MM.1S (cell line): ENCODE measurements around the gene MYH7B.

Experiments used
- DNase-seq: peaks from one replicate; pipeline ENCODE4 v3.0.0-alpha.2; 2015
- H2AFZ ChIP-seq: fragments of 300-600 bp; sonication (generic); 2 replicates; pipeline ENCODE4 v1.6.0; 2016; ENCODE audit warnings: antibody characterized with exemption, low read length
- H3F3A ChIP-seq: fragments of 300-600 bp; sonication (generic); 2 replicates; pipeline ENCODE4 v1.6.1; 2016; ENCODE audit warnings: mild to moderate bottlenecking, antibody characterized with exemption, low read length, moderate library complexity, mixed read lengths; ENCODE audit not compliant: insufficient read depth
- H3K27ac ChIP-seq: fragments of 300-600 bp; sonication (generic); 2 replicates; pipeline ENCODE4 v1.5.1; 2016; ENCODE audit warnings: mild to moderate bottlenecking, low read length
- H3K27me3 ChIP-seq: fragments of 300-600 bp; sonication (generic); replicated peaks from 2 replicates; pipeline ENCODE4 v1.6.0; 2016; ENCODE audit warnings: low read length; ENCODE audit not compliant: insufficient read depth
- H3K36me3 ChIP-seq: fragments of 300-600 bp; sonication (generic); replicated peaks from 2 replicates; pipeline ENCODE4 v1.6.1; 2016; ENCODE audit warnings: mild to moderate bottlenecking, low read length, mixed read lengths; ENCODE audit not compliant: insufficient read depth
- H3K4me1 ChIP-seq: fragments of 300-600 bp; sonication (generic); 2 replicates; pipeline ENCODE4 v1.6.1; 2016; ENCODE audit warnings: low read length, mixed read lengths
- H3K4me2 ChIP-seq: fragments of 300-600 bp; sonication (generic); 2 replicates; pipeline ENCODE4 v1.6.0; 2016; ENCODE audit warnings: low read depth, low read length
- H3K4me3 ChIP-seq: fragments of 300-600 bp; sonication (generic); 2 replicates; pipeline ENCODE4 v1.5.1; 2016; ENCODE audit warnings: low read length, mixed read lengths
- H3K79me2 ChIP-seq: fragments of 300-600 bp; sonication (generic); 2 replicates; pipeline ENCODE4 v1.6.1; 2016; ENCODE audit warnings: mixed run types, low read length, mixed read lengths
- H3K9ac ChIP-seq: fragments of 300-600 bp; sonication (generic); 2 replicates; pipeline ENCODE4 v1.6.1; 2016; ENCODE audit warnings: low read length, mixed read lengths
- H3K9me2 ChIP-seq: fragments of 300-600 bp; sonication (generic); replicated peaks from 2 replicates; pipeline ENCODE4 v1.6.1; 2016; ENCODE audit warnings: mild to moderate bottlenecking, low read length, mixed read lengths; ENCODE audit not compliant: insufficient read depth
- H3K9me3 ChIP-seq: fragments of 300-600 bp; sonication (generic); replicated peaks from 2 replicates; pipeline ENCODE4 v1.6.1; 2016; ENCODE audit warnings: mild to moderate bottlenecking, low read length, mixed read lengths; ENCODE audit not compliant: insufficient read depth
- H4K20me1 ChIP-seq: fragments of 300-600 bp; sonication (generic); 2 replicates; pipeline ENCODE4 v1.6.1; 2016; ENCODE audit warnings: mild to moderate bottlenecking, low read length, moderate library complexity, mixed read lengths; ENCODE audit not compliant: insufficient read depth
- EZH2 ChIP-seq: fragments of 300-600 bp; sonication (generic); optimal IDR thresholded peaks from 2 replicates; pipeline ENCODE3; 2017; ENCODE audit warnings: low read depth, mild to moderate bottlenecking, antibody characterized with exemption, low read length, mixed read lengths
- EZH2phosphoT487 ChIP-seq: fragments of 300-600 bp; sonication (generic); IDR thresholded peaks from 2 replicates; pipeline ENCODE4 v1.6.1; 2018; ENCODE audit warnings: antibody characterized with exemption, low read length
- TF ChIP-seq, protein P1 (sequence below): fragments of 300-600 bp; sonication (generic); IDR thresholded peaks from 2 replicates; pipeline ENCODE4 v1.5.1; 2016; ENCODE audit warnings: antibody characterized with exemption, low read length, mixed read lengths

Gene MYH7B

DNA sequence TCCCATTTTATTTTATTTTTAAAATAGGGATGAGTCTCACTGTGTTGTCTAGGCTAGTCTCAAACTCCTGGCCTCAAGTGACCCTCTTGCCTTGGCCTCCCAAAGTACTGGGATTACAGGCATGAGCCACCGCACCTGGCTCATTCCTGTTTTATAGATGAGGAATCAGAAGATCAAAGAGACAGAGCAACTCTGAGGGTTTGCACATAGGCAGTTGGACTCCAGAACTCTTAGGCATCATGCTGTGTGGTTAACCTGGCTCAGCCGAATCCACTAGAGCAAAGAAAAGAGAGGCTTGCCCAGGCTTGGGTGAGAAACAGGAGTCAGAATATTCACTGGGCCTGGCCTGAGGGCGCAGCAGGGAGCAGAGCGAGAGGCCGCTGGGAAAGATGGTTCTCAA lies 9.4 kb downstream of the MYH7B start:
- Histone ChIP-seq H3K27ac (no peak overlapping the region), H3K9ac (no peak overlapping the region), H3K9me2 (no peaks in the 10 kb centered on the region), H3K27me3 (no peaks in the 10 kb centered on the region), H3K79me2 (no peaks in the 10 kb centered on the region), H3K4me2 (no peak overlapping the region), H3K36me3 (no peaks in the 10 kb centered on the region), H3K4me1 (no peaks in the 10 kb centered on the region), H4K20me1 (no peaks in the 10 kb centered on the region), H3K9me3 (no peaks in the 10 kb centered on the region), H3K4me3 (no peak overlapping the region), H2AFZ (no peak overlapping the region), H3F3A (no peaks in the 10 kb centered on the region)
- TF ChIP-seq EZH2phosphoT487 (no peak), EZH2 (no peak)
- DNase-seq = no peak

DNA sequence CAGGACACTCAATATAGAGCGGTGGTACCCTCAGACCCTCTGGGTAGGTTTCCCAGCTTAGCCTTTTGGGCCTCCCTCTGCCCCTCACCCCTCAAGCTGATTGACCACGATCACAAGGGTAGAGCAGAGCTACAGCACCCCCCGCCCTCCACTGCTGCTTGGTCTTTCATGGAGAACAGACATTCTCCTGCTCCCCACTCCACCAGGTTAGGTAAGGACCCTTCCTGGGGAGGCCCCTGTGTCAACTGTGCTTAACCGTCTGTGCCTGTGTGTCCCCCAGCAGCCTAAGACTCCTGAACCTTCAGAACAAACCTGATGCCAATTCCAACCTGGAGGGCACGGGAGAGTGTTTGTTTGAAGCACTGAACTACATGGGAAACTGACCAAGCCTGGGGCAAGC lies 11.8 kb downstream of the MYH7B start:
- no peaks in the 10 kb centered on the region for H4K20me1 ChIP-seq
- no peaks in the 10 kb centered on the region for H3K79me2 ChIP-seq
- H3F3A ChIP-seq = no peaks in the 10 kb centered on the region
- no peaks in the 10 kb centered on the region for H3K9me2 ChIP-seq
- no peak overlapping the region for H3K4me2 ChIP-seq
- no peak overlapping the region for H3K9ac ChIP-seq
- no peaks in the 10 kb centered on the region for H3K27me3 ChIP-seq
- no peaks in the 10 kb centered on the region for H3K4me1 ChIP-seq
- H3K36me3 ChIP-seq = no peaks in the 10 kb centered on the region
- no peak overlapping the region for H2AFZ ChIP-seq
- no peak for TF ChIP-seq EZH2
- TF ChIP-seq, protein P1, sequence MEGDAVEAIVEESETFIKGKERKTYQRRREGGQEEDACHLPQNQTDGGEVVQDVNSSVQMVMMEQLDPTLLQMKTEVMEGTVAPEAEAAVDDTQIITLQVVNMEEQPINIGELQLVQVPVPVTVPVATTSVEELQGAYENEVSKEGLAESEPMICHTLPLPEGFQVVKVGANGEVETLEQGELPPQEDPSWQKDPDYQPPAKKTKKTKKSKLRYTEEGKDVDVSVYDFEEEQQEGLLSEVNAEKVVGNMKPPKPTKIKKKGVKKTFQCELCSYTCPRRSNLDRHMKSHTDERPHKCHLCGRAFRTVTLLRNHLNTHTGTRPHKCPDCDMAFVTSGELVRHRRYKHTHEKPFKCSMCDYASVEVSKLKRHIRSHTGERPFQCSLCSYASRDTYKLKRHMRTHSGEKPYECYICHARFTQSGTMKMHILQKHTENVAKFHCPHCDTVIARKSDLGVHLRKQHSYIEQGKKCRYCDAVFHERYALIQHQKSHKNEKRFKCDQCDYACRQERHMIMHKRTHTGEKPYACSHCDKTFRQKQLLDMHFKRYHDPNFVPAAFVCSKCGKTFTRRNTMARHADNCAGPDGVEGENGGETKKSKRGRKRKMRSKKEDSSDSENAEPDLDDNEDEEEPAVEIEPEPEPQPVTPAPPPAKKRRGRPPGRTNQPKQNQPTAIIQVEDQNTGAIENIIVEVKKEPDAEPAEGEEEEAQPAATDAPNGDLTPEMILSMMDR = no peak
- TF ChIP-seq EZH2phosphoT487 = no peak
- no peaks in the 10 kb centered on the region for H3K9me3 ChIP-seq
- no peak overlapping the region for H3K27ac ChIP-seq
- DNase-seq = no peak
- H3K4me3 ChIP-seq = no peak overlapping the region

DNA sequence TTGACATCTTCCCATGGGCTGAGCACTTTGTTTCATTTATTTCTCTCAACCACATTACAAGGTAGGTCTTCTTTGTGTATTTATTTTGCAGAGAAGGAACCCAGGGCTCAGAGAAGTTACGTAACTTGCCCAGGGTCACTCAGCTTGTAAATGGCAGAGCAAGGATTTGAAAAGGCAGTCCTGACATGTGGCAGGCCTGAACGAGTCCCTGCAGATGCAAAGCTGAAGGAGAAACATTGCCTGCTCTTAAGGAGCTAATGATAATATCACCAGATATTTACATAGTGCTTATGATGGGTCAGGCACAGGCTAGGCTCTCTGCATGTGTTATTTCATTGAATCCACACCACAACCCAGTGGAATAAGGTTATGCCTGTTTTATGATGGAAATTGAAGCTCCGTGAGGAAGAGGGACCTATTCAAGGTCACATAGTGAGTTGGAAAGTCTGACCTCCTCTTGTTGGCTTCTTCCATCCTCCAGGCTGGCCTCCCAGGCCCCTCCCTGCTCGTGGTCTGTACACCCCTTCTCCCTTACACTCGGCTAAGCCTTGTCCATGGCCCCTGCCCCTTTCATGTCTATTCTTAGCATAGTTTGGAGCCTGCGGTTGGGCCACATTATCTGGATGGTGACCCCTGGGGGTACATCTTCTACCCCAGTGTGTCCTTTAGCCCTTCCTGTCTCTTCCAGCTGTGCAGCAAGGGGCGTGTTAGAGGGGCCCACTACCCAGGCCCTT lies 12.5 kb downstream of the MYH7B start:
- no peak for DNase-seq
- Histone ChIP-seq H4K20me1 (no peaks in the 10 kb centered on the region), H3K9me2 (no peaks in the 10 kb centered on the region), H3K79me2 (no peaks in the 10 kb centered on the region), H3K9me3 (no peaks in the 10 kb centered on the region), H2AFZ (no peak overlapping the region), H3K27ac (no peak overlapping the region), H3K36me3 (no peaks in the 10 kb centered on the region), H3F3A (no peaks in the 10 kb centered on the region), H3K4me2 (no peak overlapping the region), H3K27me3 (no peaks in the 10 kb centered on the region), H3K4me1 (no peaks in the 10 kb centered on the region), H3K4me3 (no peak overlapping the region), H3K9ac (no peak overlapping the region)
- TF ChIP-seq EZH2 (no peak), EZH2phosphoT487 (no peak)
- TF ChIP-seq, protein P1 = no peak

DNA sequence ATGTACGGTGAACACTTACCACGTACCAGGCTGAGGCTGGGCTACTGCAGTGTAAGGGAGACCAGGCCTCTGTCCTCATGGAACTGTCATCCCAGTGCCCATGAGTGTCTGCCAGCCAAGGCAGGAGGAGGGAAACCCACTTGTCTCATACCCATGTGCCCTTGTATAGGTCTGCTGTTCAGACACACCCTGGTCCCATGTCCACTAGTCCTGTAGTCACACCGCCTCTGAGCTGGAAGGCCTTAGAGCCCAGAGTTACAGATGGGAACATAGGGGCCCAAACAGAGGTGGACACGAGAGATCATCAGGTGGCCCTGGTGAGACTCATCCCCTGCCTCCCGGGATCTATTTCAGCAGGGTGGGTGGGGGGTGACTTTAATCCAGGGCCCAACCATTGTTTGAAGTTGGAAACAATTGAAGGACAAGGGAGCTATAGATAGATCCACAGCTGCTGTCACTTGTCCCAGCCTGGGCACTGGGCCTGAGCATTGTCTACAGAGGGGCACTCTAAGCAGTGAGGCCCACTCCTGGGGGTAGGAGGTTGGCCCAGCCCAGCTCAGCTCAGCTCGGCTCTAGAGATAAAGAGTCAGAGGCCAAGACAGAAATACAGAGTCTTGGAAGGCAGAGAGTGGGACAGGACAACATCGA lies 14.6 kb downstream of the MYH7B start:
- Histone ChIP-seq H3K27me3 (no peaks in the 10 kb centered on the region; the same call in 1 of the 2 replicates), H3K9ac (no peak overlapping the region), H3K4me3 (no peak overlapping the region), H3K36me3 (no peaks in the 10 kb centered on the region), H3F3A (no peaks in the 10 kb centered on the region), H3K4me1 (no peaks in the 10 kb centered on the region), H3K27ac (no peak overlapping the region), H3K4me2 (no peak overlapping the region), H4K20me1 (no peaks in the 10 kb centered on the region), H2AFZ (no peak overlapping the region), H3K79me2 (no peaks in the 10 kb centered on the region), H3K9me2 (no peaks in the 10 kb centered on the region), H3K9me3 (no peaks in the 10 kb centered on the region)
- TF ChIP-seq EZH2phosphoT487 = no peak
- no peak for TF ChIP-seq EZH2
- TF ChIP-seq, protein P1 = no peak
- no peak for DNase-seq
